Measurements from ENCODE around the gene SEC22C.

Gene SEC22C

GRCh38 chr3:42520906-42521305 lies 60.9 kb downstream of the SEC22C start:
- TF ChIP-seq, protein P1, sequence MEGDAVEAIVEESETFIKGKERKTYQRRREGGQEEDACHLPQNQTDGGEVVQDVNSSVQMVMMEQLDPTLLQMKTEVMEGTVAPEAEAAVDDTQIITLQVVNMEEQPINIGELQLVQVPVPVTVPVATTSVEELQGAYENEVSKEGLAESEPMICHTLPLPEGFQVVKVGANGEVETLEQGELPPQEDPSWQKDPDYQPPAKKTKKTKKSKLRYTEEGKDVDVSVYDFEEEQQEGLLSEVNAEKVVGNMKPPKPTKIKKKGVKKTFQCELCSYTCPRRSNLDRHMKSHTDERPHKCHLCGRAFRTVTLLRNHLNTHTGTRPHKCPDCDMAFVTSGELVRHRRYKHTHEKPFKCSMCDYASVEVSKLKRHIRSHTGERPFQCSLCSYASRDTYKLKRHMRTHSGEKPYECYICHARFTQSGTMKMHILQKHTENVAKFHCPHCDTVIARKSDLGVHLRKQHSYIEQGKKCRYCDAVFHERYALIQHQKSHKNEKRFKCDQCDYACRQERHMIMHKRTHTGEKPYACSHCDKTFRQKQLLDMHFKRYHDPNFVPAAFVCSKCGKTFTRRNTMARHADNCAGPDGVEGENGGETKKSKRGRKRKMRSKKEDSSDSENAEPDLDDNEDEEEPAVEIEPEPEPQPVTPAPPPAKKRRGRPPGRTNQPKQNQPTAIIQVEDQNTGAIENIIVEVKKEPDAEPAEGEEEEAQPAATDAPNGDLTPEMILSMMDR (conservative IDR thresholded peaks at IDR 0.05; ENCODE audit: low read depth, low read length) = no peak
- Histone ChIP-seq H3K9ac (no peak overlapping the region), H3K27ac (no peak overlapping the region), H4K20me1 (ENCODE audit: insufficient read depth) (no peaks in the 10 kb centered on the region), H2AFZ (ENCODE audit: low read depth) (no peak overlapping the region), H3K79me2 (ENCODE audit: insufficient read depth, low read depth) (no peaks in the 10 kb centered on the region), H3K4me3 (IDR thresholded peaks at IDR 0.05; ENCODE audit: insufficient read depth, low read depth, low read length) (no peak overlapping the region), H3K27me3 (ENCODE audit: insufficient read depth, low read depth) (no peaks in the 10 kb centered on the region), H3K36me3 (ENCODE audit: insufficient read depth) (no peaks in the 10 kb centered on the region), H3K4me1 (ENCODE audit: low read depth, poor library complexity, severe bottlenecking) (no peaks in the 10 kb centered on the region), H3K4me2 (no peak overlapping the region)

GRCh38 chr3:42520336-42520735 lies 61.4 kb downstream of the SEC22C start:
- TF ChIP-seq, protein P1 (conservative IDR thresholded peaks at IDR 0.05; ENCODE audit: low read depth, low read length) = no peak
- Histone ChIP-seq H3K4me3 (IDR thresholded peaks at IDR 0.05; ENCODE audit: insufficient read depth, low read depth, low read length) (no peak overlapping the region), H3K4me1 (ENCODE audit: low read depth, poor library complexity, severe bottlenecking) (no peaks in the 10 kb centered on the region), H3K4me2 (no peak overlapping the region), H3K9ac (no peak overlapping the region), H3K79me2 (ENCODE audit: insufficient read depth, low read depth) (no peaks in the 10 kb centered on the region), H3K27ac (no peak overlapping the region), H2AFZ (ENCODE audit: low read depth) (no peak overlapping the region), H3K36me3 (ENCODE audit: insufficient read depth) (no peaks in the 10 kb centered on the region), H4K20me1 (ENCODE audit: insufficient read depth) (no peaks in the 10 kb centered on the region), H3K27me3 (ENCODE audit: insufficient read depth, low read depth) (no peaks in the 10 kb centered on the region)

DNA sequence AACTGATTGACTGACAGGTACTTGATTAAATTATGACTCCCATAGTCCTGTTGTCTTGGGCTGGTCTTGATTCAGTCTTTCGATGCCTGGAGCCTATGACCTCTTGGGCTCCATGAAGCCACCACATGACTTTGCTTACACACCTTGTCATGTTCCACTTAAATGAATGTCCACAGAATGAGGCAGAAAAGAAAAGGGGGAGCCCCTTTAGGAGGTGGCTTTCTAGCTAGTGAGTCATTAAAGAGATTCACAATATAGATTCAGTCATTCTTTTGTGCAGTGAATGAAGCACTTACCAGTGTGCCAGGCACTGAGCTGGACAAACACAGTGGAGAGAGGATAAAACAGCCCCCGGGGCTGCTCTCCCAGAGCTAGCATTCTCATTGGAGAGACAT lies 62.2 kb downstream of the SEC22C start:
- Histone ChIP-seq H3K9ac (no peak overlapping the region), H2AFZ (ENCODE audit: low read depth) (no peak overlapping the region), H3K4me1 (ENCODE audit: low read depth, poor library complexity, severe bottlenecking) (no peaks in the 10 kb centered on the region), H3K27me3 (ENCODE audit: insufficient read depth, low read depth) (no peaks in the 10 kb centered on the region), H3K4me2 (no peak overlapping the region), H4K20me1 (ENCODE audit: insufficient read depth) (no peaks in the 10 kb centered on the region), H3K79me2 (ENCODE audit: insufficient read depth, low read depth) (no peaks in the 10 kb centered on the region), H3K4me3 (IDR thresholded peaks at IDR 0.05; ENCODE audit: insufficient read depth, low read depth, low read length) (no peak overlapping the region), H3K36me3 (ENCODE audit: insufficient read depth) (no peaks in the 10 kb centered on the region), H3K27ac (no peak overlapping the region)
- TF ChIP-seq, protein P1 (conservative IDR thresholded peaks at IDR 0.05; ENCODE audit: low read depth, low read length) = no peak

DNA sequence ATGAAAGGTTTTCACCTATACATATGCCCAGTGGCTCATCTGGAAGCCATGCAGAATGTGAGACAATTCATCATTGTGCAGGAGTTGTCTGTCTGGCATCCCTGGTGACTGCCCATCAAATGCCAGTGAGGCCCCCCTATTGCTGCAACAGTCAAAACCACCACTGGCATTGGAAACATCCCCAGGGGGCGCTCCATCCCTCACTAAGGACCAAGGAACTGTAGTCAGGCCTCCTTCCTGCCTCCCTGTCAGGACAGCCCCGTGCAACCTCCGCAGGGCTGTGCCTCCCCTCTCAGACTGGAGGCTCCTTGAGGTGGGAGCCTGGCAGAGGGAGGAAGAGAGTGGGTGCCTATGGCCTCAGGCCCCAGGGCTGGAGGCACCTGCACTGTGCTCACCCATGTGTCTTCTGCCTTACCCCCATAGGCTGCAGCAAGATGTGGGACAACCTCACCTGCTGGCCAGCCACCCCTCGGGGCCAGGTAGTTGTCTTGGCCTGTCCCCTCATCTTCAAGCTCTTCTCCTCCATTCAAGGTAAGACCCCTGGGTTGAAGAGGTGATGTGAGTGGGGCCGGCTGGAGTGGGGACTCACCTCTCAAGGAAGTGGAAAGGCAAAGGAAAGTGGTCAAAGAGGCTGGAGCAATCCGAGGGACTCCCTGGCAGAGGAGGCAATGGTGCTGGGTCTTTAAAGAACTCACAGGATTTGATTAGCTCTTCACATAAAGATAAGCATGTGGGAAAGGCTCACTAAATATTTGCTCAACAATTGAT lies 62.8 kb downstream of the SEC22C start:
- no peaks in the 10 kb centered on the region for H3K79me2 ChIP-seq (ENCODE audit: insufficient read depth, low read depth)
- no peak overlapping the region for H3K27ac ChIP-seq
- no peak overlapping the region for H3K9ac ChIP-seq
- TF ChIP-seq, protein P1 (conservative IDR thresholded peaks at IDR 0.05; ENCODE audit: low read depth, low read length) = no peak
- no peak overlapping the region for H3K4me3 ChIP-seq (IDR thresholded peaks at IDR 0.05; ENCODE audit: insufficient read depth, low read depth, low read length)
- H4K20me1 ChIP-seq (ENCODE audit: insufficient read depth) = no peaks in the 10 kb centered on the region
- no peak overlapping the region for H2AFZ ChIP-seq (ENCODE audit: low read depth)
- H3K27me3 ChIP-seq (ENCODE audit: insufficient read depth, low read depth) = no peaks in the 10 kb centered on the region
- no peak overlapping the region for H3K4me2 ChIP-seq
- no peaks in the 10 kb centered on the region for H3K36me3 ChIP-seq (ENCODE audit: insufficient read depth)
- H3K4me1 ChIP-seq (ENCODE audit: low read depth, poor library complexity, severe bottlenecking) = no peaks in the 10 kb centered on the region
